ENCODE results near the gene MBTD1. TPM values are rescaled to one million over a fixed set of nuclear protein-coding genes. Genes with fewer than 3 reads are reported as not detected.
A peak's percentile ranks its signal among the peaks of the same experiment; 100 is the strongest.

The MBTD1 gene
- total and polyA plus RNA-seq, 10 of the 15 experiments (the other 5 are each of a cell fraction or from before 2014, with no cell fraction given): 1.3 to 16.7 (median 9.5) TPM

GRCh38 chr17:51166198-51166986 lies 93.5 kb downstream of the MBTD1 start, which contains the start of gene NME2 (continued):
- TF ChIP-seq, protein P1, sequence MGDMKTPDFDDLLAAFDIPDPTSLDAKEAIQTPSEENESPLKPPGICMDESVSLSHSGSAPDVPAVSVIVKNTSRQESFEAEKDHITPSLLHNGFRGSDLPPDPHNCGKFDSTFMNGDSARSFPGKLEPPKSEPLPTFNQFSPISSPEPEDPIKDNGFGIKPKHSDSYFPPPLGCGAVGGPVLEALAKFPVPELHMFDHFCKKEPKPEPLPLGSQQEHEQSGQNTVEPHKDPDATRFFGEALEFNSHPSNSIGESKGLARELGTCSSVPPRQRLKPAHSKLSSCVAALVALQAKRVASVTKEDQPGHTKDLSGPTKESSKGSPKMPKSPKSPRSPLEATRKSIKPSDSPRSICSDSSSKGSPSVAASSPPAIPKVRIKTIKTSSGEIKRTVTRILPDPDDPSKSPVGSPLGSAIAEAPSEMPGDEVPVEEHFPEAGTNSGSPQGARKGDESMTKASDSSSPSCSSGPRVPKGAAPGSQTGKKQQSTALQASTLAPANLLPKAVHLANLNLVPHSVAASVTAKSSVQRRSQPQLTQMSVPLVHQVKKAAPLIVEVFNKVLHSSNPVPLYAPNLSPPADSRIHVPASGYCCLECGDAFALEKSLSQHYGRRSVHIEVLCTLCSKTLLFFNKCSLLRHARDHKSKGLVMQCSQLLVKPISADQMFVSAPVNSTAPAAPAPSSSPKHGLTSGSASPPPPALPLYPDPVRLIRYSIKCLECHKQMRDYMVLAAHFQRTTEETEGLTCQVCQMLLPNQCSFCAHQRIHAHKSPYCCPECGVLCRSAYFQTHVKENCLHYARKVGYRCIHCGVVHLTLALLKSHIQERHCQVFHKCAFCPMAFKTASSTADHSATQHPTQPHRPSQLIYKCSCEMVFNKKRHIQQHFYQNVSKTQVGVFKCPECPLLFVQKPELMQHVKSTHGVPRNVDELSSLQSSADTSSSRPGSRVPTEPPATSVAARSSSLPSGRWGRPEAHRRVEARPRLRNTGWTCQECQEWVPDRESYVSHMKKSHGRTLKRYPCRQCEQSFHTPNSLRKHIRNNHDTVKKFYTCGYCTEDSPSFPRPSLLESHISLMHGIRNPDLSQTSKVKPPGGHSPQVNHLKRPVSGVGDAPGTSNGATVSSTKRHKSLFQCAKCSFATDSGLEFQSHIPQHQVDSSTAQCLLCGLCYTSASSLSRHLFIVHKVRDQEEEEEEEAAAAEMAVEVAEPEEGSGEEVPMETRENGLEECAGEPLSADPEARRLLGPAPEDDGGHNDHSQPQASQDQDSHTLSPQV (IDR thresholded peaks at IDR 0.05): peak; percentile 48; the same call in 1 of the 2 replicates
- TF ChIP-seq SUPT20H (IDR thresholded peaks at IDR 0.05; ENCODE audit: borderline replicate concordance, control insufficient read depth, low read depth, low read length): no peak
- TF ChIP-seq, protein P2, sequence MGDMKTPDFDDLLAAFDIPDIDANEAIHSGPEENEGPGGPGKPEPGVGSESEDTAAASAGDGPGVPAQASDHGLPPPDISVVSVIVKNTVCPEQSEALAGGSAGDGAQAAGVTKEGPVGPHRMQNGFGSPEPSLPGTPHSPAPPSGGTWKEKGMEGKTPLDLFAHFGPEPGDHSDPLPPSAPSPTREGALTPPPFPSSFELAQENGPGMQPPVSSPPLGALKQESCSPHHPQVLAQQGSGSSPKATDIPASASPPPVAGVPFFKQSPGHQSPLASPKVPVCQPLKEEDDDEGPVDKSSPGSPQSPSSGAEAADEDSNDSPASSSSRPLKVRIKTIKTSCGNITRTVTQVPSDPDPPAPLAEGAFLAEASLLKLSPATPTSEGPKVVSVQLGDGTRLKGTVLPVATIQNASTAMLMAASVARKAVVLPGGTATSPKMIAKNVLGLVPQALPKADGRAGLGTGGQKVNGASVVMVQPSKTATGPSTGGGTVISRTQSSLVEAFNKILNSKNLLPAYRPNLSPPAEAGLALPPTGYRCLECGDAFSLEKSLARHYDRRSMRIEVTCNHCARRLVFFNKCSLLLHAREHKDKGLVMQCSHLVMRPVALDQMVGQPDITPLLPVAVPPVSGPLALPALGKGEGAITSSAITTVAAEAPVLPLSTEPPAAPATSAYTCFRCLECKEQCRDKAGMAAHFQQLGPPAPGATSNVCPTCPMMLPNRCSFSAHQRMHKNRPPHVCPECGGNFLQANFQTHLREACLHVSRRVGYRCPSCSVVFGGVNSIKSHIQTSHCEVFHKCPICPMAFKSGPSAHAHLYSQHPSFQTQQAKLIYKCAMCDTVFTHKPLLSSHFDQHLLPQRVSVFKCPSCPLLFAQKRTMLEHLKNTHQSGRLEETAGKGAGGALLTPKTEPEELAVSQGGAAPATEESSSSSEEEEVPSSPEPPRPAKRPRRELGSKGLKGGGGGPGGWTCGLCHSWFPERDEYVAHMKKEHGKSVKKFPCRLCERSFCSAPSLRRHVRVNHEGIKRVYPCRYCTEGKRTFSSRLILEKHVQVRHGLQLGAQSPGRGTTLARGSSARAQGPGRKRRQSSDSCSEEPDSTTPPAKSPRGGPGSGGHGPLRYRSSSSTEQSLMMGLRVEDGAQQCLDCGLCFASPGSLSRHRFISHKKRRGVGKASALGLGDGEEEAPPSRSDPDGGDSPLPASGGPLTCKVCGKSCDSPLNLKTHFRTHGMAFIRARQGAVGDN (IDR thresholded peaks at IDR 0.05): peak; percentile 75; the same call in 1 of the 2 replicates
- 0 out of 2 replicates have a peak, but pooled peaks have one; percentile 46 for TF ChIP-seq TCF3 (IDR thresholded peaks at IDR 0.05; ENCODE audit: borderline replicate concordance, insufficient read depth, low read depth, low read length)
- TF ChIP-seq POU2F2 (IDR thresholded peaks at IDR 0.05; ENCODE audit: borderline replicate concordance, low read depth, low read length): 0 out of 3 replicates have a peak, but pooled peaks have one; percentile 27
- peak; percentile 81; the same call in 1 of the 2 replicates for TF ChIP-seq RB1 (IDR thresholded peaks at IDR 0.05; ENCODE audit: borderline replicate concordance)
- peak; percentile 5; the same call in 1 of the 2 replicates for TF ChIP-seq CREB1 (IDR thresholded peaks at IDR 0.05; ENCODE audit: low read depth)
- peak; percentile 46; the same call in 1 of the 2 replicates for TF ChIP-seq SMAD5 (IDR thresholded peaks at IDR 0.05; ENCODE audit: low read depth)
- peak; percentile 100 for TF ChIP-seq MYC (IDR thresholded peaks at IDR 0.05; ENCODE audit: insufficient read depth, insufficient read length, insufficient replicate concordance, low read length, severe bottlenecking)
- TF ChIP-seq RUNX3 (IDR thresholded peaks at IDR 0.05; ENCODE audit: low read length): peak; percentile 48

All from GM12878 (cell line).